GM12878 (cell line): Measurements from ENCODE around the gene MAGI1. TPM values are rescaled to one million over a fixed set of nuclear protein-coding genes. Genes with fewer than 3 reads are reported as not detected.

ENCODE experiments used
- ATAC-seq: fragments of 200-7000 bp; cut with Tn5 transposase; 3 replicates; pipeline ENCODE4 v1.9.1; 2020; ENCODE audit warnings: mild to moderate bottlenecking, moderate library complexity
- BruUV-seq: library from RNA; stranded (reverse); fragments of 400-500 nt; replicated peaks from 2 replicates; lab custom pipeline; 2021; lab: Mats Ljungman, UMichigan
- CTCF ChIA-PET: fragments of 300-600 bp; sonication (Branson Sonifier 250); formaldehyde crosslinking; extraction: SDS; loops from one replicate; lab custom pipeline; 2021; ENCODE audit warnings: inconsistent platforms; lab: Yijun Ruan, JAX
- POLR2A ChIA-PET: fragments of 350-600 bp; formaldehyde crosslinking; extraction: SDS; loops from one replicate; lab custom pipeline; 2021; ENCODE audit warnings: inconsistent platforms; lab: Charles Lee
- RAD21 ChIA-PET: fragments of 300-600 bp; sonication (Branson Sonifier 250); formaldehyde crosslinking; loops from one replicate; lab custom pipeline; 2023; ENCODE audit warnings: antibody characterized with exemption; ENCODE audit not compliant: unreplicated experiment; lab: Charles Lee
- SMC1A ChIA-PET: fragments of 300-600 bp; sonication (Branson Sonifier 250); formaldehyde crosslinking; loops from one replicate; lab custom pipeline; 2023; ENCODE audit not compliant: unreplicated experiment, uncharacterized antibody; lab: Charles Lee
- DNase-seq: peaks from one replicate; pipeline ENCODE4 v3.0.0-alpha.2; 2011; ENCODE audit warnings: low read depth, low spot score
- FAIRE-seq: peaks from 3 replicates; lab custom pipeline; 2011; peaks lifted over from hg19 to GRCh38; lab: Jason Lieb, UNC
- H2AFZ ChIP-seq: 2 replicates; pipeline ENCODE4 v1.6.0; 2011; ENCODE audit warnings: low read depth, low read length, control low read depth; ENCODE audit not compliant: control insufficient read depth
- H3K27ac ChIP-seq: 2 replicates; pipeline ENCODE4 v1.5.1; 2011; ENCODE audit warnings: control low read depth; ENCODE audit not compliant: control insufficient read depth, insufficient read depth
- H3K27me3 ChIP-seq, 2 experiments: replicated peaks in 1 of 2; 2 replicates each; pipeline versions ENCODE4 v1.6.0 to v1.6.1; 2011; ENCODE audit warnings: low read length in 1 of 2; ENCODE audit not compliant: control insufficient read depth in 2 of 2, insufficient read depth in 2 of 2
- H3K36me3 ChIP-seq, 2 experiments: 2 replicates each; pipeline ENCODE4 v1.5.1; 2011; ENCODE audit warnings: low read length in 1 of 2; ENCODE audit not compliant: control insufficient read depth in 2 of 2, insufficient read depth in 2 of 2
- H3K4me1 ChIP-seq: 2 replicates; pipeline ENCODE4 v1.6.1; 2011; ENCODE audit warnings: mild to moderate bottlenecking, low read length, moderate library complexity, mixed read lengths; ENCODE audit not compliant: control insufficient read depth, insufficient read depth
- H3K4me2 ChIP-seq: 2 replicates; pipeline ENCODE4 v1.6.0; 2011; ENCODE audit warnings: control low read depth; ENCODE audit not compliant: control insufficient read depth, insufficient read depth
- H3K4me3 ChIP-seq: fragments of 200-600 bp; sonication (generic); 2 replicates; pipeline ENCODE4 v1.5.1; 2016
- H3K79me2 ChIP-seq: 2 replicates; pipeline ENCODE4 v1.6.0; 2011; ENCODE audit warnings: low read length; ENCODE audit not compliant: control insufficient read depth, insufficient read depth
- H3K9ac ChIP-seq: 2 replicates; pipeline ENCODE4 v1.8.0; 2011; ENCODE audit warnings: low read length, control low read depth, mixed read lengths; ENCODE audit not compliant: control insufficient read depth, insufficient read depth
- H3K9me3 ChIP-seq: replicated peaks from 3 replicates; pipeline ENCODE4 v1.5.1; 2011; ENCODE audit warnings: mild to moderate bottlenecking, low read length; ENCODE audit not compliant: control insufficient read depth, insufficient read depth
- H4K20me1 ChIP-seq: 2 replicates; pipeline ENCODE4 v1.6.0; 2011; ENCODE audit not compliant: control insufficient read depth, insufficient read depth
- ATF7 ChIP-seq: fragments of 450-650 bp; IDR thresholded peaks from 2 replicates; pipeline ENCODE4 v1.6.1; 2016; ENCODE audit warnings: low read depth, mild to moderate bottlenecking
- BRCA1 ChIP-seq: IDR thresholded peaks from 2 replicates; pipeline ENCODE4 v1.6.1; 2011; ENCODE audit warnings: low read depth, low read length, improper control_type of control experiment
- DPF2 ChIP-seq: fragments of 450-650 bp; IDR thresholded peaks from 2 replicates; pipeline ENCODE4 v1.6.1; 2017; ENCODE audit warnings: mild to moderate bottlenecking
- GABPA ChIP-seq: IDR thresholded peaks from 2 replicates; pipeline ENCODE4 v1.6.1; 2014; ENCODE audit warnings: antibody characterized with exemption, low read depth, mild to moderate bottlenecking, inconsistent platforms
- NFXL1 ChIP-seq: fragments of 450-650 bp; IDR thresholded peaks from 2 replicates; pipeline ENCODE4 v1.6.1; 2017; ENCODE audit warnings: antibody characterized with exemption, mild to moderate bottlenecking, borderline replicate concordance
- SIX5 ChIP-seq: IDR thresholded peaks from 2 replicates; pipeline ENCODE4 v1.6.1; 2011; ENCODE audit warnings: mild to moderate bottlenecking, low read depth, low read length, moderate library complexity; ENCODE audit not compliant: severe bottlenecking
- SUPT20H ChIP-seq: IDR thresholded peaks from 2 replicates; pipeline ENCODE4 v1.6.1; 2011; ENCODE audit warnings: low read depth, mild to moderate bottlenecking, low read length, moderate library complexity, borderline replicate concordance; ENCODE audit not compliant: control insufficient read depth
- WRNIP1 ChIP-seq: IDR thresholded peaks from 2 replicates; pipeline ENCODE4 v1.6.1; 2011; ENCODE audit warnings: low read depth, low read length, improper control_type of control experiment, borderline replicate concordance
- WGBS: methylation state at CpG from one replicate; pipeline ENCODE4 v1.1.6; 2016; ENCODE audit warnings: low lambda C conversion rate; ENCODE audit not compliant: insufficient replicate concordance, insufficient coverage; ENCODE audit errors: missing lambda C conversion rate; 5-methylcytosine and 5-hydroxymethylcytosine counted together
- in situ Hi-C: fragments of 300-500 bp; cut with MboI; formaldehyde crosslinking; loops from 9 replicates; pipeline ENCODE4 v1.14.3; 2018; ENCODE audit warnings: mixed read lengths
- intact Hi-C: fragments of 100-400 bp; cut with micrococcal nuclease; formaldehyde crosslinking; loops from one replicate; pipeline ENCODE4 v1.14.2; 2022; ENCODE audit not compliant: unreplicated experiment
- polyA plus RNA-seq, 11 experiments: library from polyadenylated mRNA; depleted of rRNA in 4 of 11; unstranded in 6 of 11; stranded (reverse) in 5 of 11; fragments of >200 nt; fragmentation: Nextera tagmentation in 4 of 11; fragmentation: Illumina TruSeq in 1 of 11; extraction: Ambion mirVana in 4 of 11; extraction: Trizol in 1 of 11; gene quantifications; 1 replicate in 1 of 11; 2 replicates in 10 of 11; pipeline versions ENCODE4 v1.2.1 to v1.2.3, GENCODE V29; 2011 to 2016; ENCODE audit warnings: inconsistent platforms in 2 of 11, missing spikeins in 2 of 11, low read depth in 1 of 11
- total RNA-seq, 4 experiments: library from RNA; depleted of rRNA in 3 of 4; stranded (reverse); fragments of >200 nt in 3 of 4; fragmentation: Illumina TruSeq in 1 of 4; extraction: Trizol in 1 of 4; gene quantifications; 2 replicates each; pipeline versions ENCODE4 v1.2.1 to v1.2.3, GENCODE V29; 2013 to 2021
- TF ChIP-seq, protein P1 (sequence below): fragments of 450-650 bp; IDR thresholded peaks from 2 replicates; pipeline ENCODE4 v1.6.1; 2018; ENCODE audit warnings: borderline replicate concordance, mild to moderate bottlenecking; ENCODE audit not compliant: partially characterized antibody

MAGI1 gene
- total and polyA plus RNA-seq, 10 of the 15 experiments (the other 5 are each of a cell fraction or from before 2014, with no cell fraction given): 0.02 to 3.3 (median 0.29) TPM; not detected in 1

DNA sequence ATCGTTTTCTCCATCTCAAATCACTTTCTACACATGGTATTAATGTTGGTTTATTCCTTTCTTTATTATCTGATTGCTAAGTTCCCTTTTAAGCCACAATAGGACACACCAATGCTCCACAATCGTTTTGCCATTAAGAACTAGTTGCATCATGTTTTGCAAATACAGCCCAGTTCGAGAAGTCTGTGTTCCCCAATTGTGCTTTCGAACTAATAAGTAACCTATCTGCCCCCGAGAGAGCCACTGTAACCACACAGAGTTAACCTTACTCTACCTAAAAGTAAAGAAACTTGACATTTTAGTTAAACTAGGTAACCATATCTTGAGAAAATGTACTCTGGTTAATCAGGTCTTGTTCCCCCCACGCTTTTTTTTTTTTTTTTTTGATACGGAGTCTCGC is 39.1 kb downstream of the MAGI1 start:
- TF ChIP-seq, protein P1, sequence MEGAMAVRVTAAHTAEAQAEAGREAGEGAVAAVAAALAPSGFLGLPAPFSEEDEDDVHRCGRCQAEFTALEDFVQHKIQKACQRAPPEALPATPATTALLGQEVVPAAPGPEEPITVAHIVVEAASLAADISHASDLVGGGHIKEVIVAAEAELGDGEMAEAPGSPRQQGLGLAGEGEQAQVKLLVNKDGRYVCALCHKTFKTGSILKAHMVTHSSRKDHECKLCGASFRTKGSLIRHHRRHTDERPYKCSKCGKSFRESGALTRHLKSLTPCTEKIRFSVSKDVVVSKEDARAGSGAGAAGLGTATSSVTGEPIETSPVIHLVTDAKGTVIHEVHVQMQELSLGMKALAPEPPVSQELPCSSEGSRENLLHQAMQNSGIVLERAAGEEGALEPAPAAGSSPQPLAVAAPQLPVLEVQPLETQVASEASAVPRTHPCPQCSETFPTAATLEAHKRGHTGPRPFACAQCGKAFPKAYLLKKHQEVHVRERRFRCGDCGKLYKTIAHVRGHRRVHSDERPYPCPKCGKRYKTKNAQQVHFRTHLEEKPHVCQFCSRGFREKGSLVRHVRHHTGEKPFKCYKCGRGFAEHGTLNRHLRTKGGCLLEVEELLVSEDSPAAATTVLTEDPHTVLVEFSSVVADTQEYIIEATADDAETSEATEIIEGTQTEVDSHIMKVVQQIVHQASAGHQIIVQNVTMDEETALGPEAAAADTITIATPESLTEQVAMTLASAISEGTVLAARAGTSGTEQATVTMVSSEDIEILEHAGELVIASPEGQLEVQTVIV: no peak
- TF ChIP-seq DPF2 (no peak), SUPT20H (no peak), BRCA1 (no peak), NFXL1 (no peak)
- H3K4me1 ChIP-seq: no peaks in the 10 kb centered on the region
- no peak overlapping the region for H3K9ac ChIP-seq
- BruUV-seq: no TSS peak
- no peaks in the 10 kb centered on the region for H3K9me3 ChIP-seq
- H3K4me2 ChIP-seq: no peak overlapping the region
- no peaks in the 10 kb centered on the region for H3K79me2 ChIP-seq
- H3K4me3 ChIP-seq: no peak overlapping the region
- H3K36me3 ChIP-seq: no peaks in the 10 kb centered on the region
- no peak for FAIRE-seq
- ChIA-PET POLR2A (no interaction called here), SMC1A (no interaction called here), CTCF (no interaction called here), RAD21 (no interaction called here)
- H3K27me3 ChIP-seq: 0 out of 4 replicates have a peak, but pooled peaks cover 0 to 2% of the 10 kb centered on the region in 2 experiments
- DNase-seq: no peak
- intact Hi-C loops: no loop called here
- H4K20me1 ChIP-seq: no peaks in the 10 kb centered on the region
- in situ Hi-C loops: no loop called here
- no peak overlapping the region for H2AFZ ChIP-seq
- no peak for ATAC-seq
- no peak overlapping the region for H3K27ac ChIP-seq
- 28% methylated on average over 6 of the region's 8 CpGs for WGBS

DNA sequence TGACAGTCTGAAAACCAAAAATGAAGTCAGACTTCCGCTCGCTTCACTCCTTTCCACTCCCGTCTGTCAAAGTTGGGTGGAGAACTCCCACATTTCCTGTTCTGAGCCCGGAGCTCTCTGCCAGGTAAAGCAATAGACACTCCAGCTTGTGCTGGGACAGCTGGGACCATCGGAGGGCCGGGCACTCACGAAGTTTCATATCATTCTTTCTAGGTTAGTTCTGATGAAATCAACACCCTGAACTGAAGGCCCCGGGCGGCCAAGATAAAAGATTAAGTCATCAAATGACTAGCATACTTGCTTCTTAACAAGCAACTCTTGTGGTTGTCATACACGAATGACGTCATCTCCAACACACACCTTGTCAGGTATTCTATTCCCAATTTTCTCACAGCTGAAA is 42.1 kb downstream of the MAGI1 start:
- DNase-seq: no peak

More for the DNA sequence above, 42.1 kb downstream of the MAGI1 start:
- no TSS peak for BruUV-seq
- CTCF ChIA-PET: no interaction called here
- no peaks in the 10 kb centered on the region for H4K20me1 ChIP-seq
- H3K36me3 ChIP-seq: no peaks in the 10 kb centered on the region
- intact Hi-C loops: no loop called here
- no peak for TF ChIP-seq WRNIP1
- peak; percentile 55; the same call in 1 of the 2 replicates for TF ChIP-seq ATF7
- no peak for TF ChIP-seq GABPA
- no peak for TF ChIP-seq SIX5
- TF ChIP-seq, all 136 proteins: peak for 1
- Histone ChIP-seq H3K9ac (no peak overlapping the region), H2AFZ (no peak overlapping the region), H3K4me3 (no peak overlapping the region), H3K4me2 (no peak overlapping the region), H3K4me1 (no peaks in the 10 kb centered on the region), H3K27ac (no peak overlapping the region), H3K79me2 (no peaks in the 10 kb centered on the region), H3K27me3 (no peaks in the 10 kb centered on the region), H3K9me3 (no peaks in the 10 kb centered on the region)
- ATAC-seq (no peak), FAIRE-seq (no peak)
- RAD21 ChIA-PET: no interaction called here
- in situ Hi-C loops: no loop called here
- WGBS: 33% methylated on average over 11 of the region's 11 CpGs
- SMC1A ChIA-PET: no interaction called here
- POLR2A ChIA-PET: interaction anchor here (0.6 kb wide), 1 partner anchor 110 kb away, joined by 3 read pairs; no protein-coding TSS in a partner anchor
